HG02943 (cell line): ENCODE results near the gene POP4.

ENCODE experiments used
- ATAC-seq: cut with Tn5 transposase; IDR thresholded peaks from one replicate; pipeline ENCODE4 v1.9.1; 2021; ENCODE audit warnings: mild to moderate bottlenecking, low read depth, moderate library complexity; ENCODE audit not compliant: unreplicated experiment

Gene POP4

GRCh38 chr19:29628661-29629385, 22.7 kb downstream of the POP4 start:
- no peak for ATAC-seq

GRCh38 chr19:29629836-29630534, 23.9 kb downstream of the POP4 start:
- no peak for ATAC-seq

GRCh38 chr19:29630655-29631054, 24.6 kb downstream of the POP4 start:
- no peak for ATAC-seq

- ATAC-seq = no peak
Observed at GRCh38 chr19:29631450-29631849, 25.4 kb downstream of the POP4 start.

- no peak for ATAC-seq
Observed at GRCh38 chr19:29634002-29634401, 27.9 kb downstream of the POP4 start.

- no peak for ATAC-seq
Observed at GRCh38 chr19:29634423-29635130, 28.5 kb downstream of the POP4 start.

GRCh38 chr19:29635963-29636362, 29.9 kb downstream of the POP4 start:
- ATAC-seq = no peak

- ATAC-seq = no peak
Observed at GRCh38 chr19:29636553-29637360, 30.7 kb downstream of the POP4 start.

GRCh38 chr19:29639086-29639485, 33.0 kb downstream of the POP4 start:
- ATAC-seq = no peak

GRCh38 chr19:29640231-29640630, 34.1 kb downstream of the POP4 start:
- ATAC-seq = no peak

- no peak for ATAC-seq
Observed at GRCh38 chr19:29641597-29641996, 35.5 kb downstream of the POP4 start.

- no peak for ATAC-seq
Observed at GRCh38 chr19:29643361-29643935, 37.4 kb downstream of the POP4 start.

- ATAC-seq = no peak
Observed at GRCh38 chr19:29644210-29644609, 38.1 kb downstream of the POP4 start.

- ATAC-seq = no peak
Observed at GRCh38 chr19:29645491-29645867, 39.4 kb downstream of the POP4 start.

GRCh38 chr19:29645911-29646310, 39.8 kb downstream of the POP4 start:
- ATAC-seq = no peak

- no peak for ATAC-seq
Observed at GRCh38 chr19:29650772-29651387, 44.8 kb downstream of the POP4 start.

- ATAC-seq = no peak
Observed at GRCh38 chr19:29651622-29652394, 45.7 kb downstream of the POP4 start.

GRCh38 chr19:29653398-29653797, 47.3 kb downstream of the POP4 start:
- ATAC-seq = no peak

GRCh38 chr19:29655648-29656335, 49.7 kb downstream of the POP4 start:
- ATAC-seq = no peak
